RWPE2 (cell line): ENCODE measurements around the gene DGUOK.
"Not testable (repeated sequence)": the region's sequence is repeated elsewhere in the genome, so short reads cannot be mapped to it uniquely, and the experiment has no call there.

ENCODE experiments used
- ATAC-seq: fragments of 200-7000 bp; cut with Tn5 transposase; 3 replicates; pipeline ENCODE4 v1.9.1; 2021; ENCODE audit warnings: low read depth
- DNase-seq: peaks from one replicate; pipeline ENCODE4 v3.0.0-alpha.2; 2020; ENCODE audit warnings: low spot score
- H3K27ac ChIP-seq: fragments of 450-650 bp; 2 replicates; pipeline ENCODE4 v1.5.1; 2017; ENCODE audit warnings: mild to moderate bottlenecking; ENCODE audit not compliant: poor library complexity, severe bottlenecking
- H3K27me3 ChIP-seq: fragments of 250-450 bp; sonication (Bioruptor Pico); 2 replicates; pipeline ENCODE4 v1.5.1; 2021; ENCODE audit warnings: mild to moderate bottlenecking, moderate library complexity; ENCODE audit not compliant: insufficient read depth, poor library complexity, severe bottlenecking
- H3K36me3 ChIP-seq: fragments of 250-450 bp; sonication (Bioruptor Pico); 2 replicates; pipeline ENCODE4 v1.5.1; 2020; ENCODE audit warnings: low read depth, mild to moderate bottlenecking, moderate library complexity
- H3K4me1 ChIP-seq: fragments of 250-450 bp; sonication (Bioruptor Pico); 2 replicates; pipeline ENCODE4 v1.5.1; 2021; ENCODE audit warnings: mild to moderate bottlenecking, moderate library complexity; ENCODE audit not compliant: insufficient read depth, poor library complexity, severe bottlenecking
- H3K4me3 ChIP-seq: fragments of 250-450 bp; sonication (Bioruptor Pico); 2 replicates; pipeline ENCODE4 v1.5.1; 2021; ENCODE audit warnings: mild to moderate bottlenecking, moderate library complexity; ENCODE audit not compliant: severe bottlenecking
- H3K9me3 ChIP-seq: fragments of 250-450 bp; sonication (Bioruptor Pico); 2 replicates; pipeline ENCODE4 v1.5.1; 2021; ENCODE audit warnings: mild to moderate bottlenecking, moderate library complexity; ENCODE audit not compliant: severe bottlenecking
- TF ChIP-seq, protein P1 (sequence below): fragments of 450-650 bp; IDR thresholded peaks from one replicate; pipeline ENCODE4 v1.5.1; 2017; ENCODE audit warnings: mild to moderate bottlenecking, moderate library complexity; ENCODE audit not compliant: poor library complexity, severe bottlenecking

Gene DGUOK

DNA sequence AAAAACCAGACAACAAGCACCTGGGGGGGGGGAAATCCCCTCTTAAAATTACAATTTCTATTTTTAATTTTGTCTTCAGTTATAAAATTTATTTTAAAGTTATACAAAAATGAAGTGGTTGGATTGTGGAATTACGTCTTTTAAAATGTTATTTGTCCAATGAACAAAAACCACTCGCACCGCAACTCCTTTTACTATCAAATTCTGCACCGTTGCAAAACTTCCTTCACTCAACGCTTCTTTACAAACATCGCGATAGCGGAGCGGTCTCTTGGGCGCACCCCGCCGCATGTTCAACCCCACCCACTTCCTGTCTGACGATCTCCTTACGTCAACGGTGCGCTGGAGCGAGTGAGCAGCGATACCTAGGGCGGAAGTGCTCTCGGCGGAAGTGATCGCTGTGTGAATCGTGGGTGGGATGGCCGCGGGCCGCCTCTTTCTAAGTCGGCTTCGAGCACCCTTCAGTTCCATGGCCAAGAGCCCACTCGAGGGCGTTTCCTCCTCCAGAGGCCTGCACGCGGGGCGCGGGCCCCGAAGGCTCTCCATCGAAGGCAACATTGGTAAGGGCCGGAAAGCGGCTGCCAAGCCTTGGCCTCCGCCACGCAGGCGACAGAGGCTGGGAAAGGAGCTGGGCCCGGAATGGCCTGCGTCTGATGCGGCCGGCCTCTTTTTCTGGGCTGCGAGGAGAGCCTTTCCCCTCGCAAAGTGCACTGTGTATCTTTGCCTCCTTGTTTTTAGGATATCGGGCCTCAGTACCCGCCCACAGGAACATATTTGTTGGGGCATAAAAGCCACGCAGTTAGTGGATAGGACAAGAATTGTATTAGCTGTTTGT is at the start of gene DGUOK:
TSS of gene DGUOK (plus strand) at position 388 of the 835 bp plus-strand sequence. CDS start at position 419, 31 bp downstream.
- Histone ChIP-seq H3K36me3 (peaks cover 14% of the 10 kb centered on the region), H3K27me3 (no peaks in the 10 kb centered on the region), H3K27ac (peak within 1 kb of the TSS; percentile 82), H3K4me3 (peak within 1 kb of the TSS; percentile 78), H3K9me3 (no peaks in the 10 kb centered on the region), H3K4me1 (peaks cover 44% of the 10 kb centered on the region)
- DNase-seq = peak; percentile 97
- ATAC-seq = peak; percentile 93
- TF ChIP-seq, protein P1, sequence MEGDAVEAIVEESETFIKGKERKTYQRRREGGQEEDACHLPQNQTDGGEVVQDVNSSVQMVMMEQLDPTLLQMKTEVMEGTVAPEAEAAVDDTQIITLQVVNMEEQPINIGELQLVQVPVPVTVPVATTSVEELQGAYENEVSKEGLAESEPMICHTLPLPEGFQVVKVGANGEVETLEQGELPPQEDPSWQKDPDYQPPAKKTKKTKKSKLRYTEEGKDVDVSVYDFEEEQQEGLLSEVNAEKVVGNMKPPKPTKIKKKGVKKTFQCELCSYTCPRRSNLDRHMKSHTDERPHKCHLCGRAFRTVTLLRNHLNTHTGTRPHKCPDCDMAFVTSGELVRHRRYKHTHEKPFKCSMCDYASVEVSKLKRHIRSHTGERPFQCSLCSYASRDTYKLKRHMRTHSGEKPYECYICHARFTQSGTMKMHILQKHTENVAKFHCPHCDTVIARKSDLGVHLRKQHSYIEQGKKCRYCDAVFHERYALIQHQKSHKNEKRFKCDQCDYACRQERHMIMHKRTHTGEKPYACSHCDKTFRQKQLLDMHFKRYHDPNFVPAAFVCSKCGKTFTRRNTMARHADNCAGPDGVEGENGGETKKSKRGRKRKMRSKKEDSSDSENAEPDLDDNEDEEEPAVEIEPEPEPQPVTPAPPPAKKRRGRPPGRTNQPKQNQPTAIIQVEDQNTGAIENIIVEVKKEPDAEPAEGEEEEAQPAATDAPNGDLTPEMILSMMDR = no peak

DNA sequence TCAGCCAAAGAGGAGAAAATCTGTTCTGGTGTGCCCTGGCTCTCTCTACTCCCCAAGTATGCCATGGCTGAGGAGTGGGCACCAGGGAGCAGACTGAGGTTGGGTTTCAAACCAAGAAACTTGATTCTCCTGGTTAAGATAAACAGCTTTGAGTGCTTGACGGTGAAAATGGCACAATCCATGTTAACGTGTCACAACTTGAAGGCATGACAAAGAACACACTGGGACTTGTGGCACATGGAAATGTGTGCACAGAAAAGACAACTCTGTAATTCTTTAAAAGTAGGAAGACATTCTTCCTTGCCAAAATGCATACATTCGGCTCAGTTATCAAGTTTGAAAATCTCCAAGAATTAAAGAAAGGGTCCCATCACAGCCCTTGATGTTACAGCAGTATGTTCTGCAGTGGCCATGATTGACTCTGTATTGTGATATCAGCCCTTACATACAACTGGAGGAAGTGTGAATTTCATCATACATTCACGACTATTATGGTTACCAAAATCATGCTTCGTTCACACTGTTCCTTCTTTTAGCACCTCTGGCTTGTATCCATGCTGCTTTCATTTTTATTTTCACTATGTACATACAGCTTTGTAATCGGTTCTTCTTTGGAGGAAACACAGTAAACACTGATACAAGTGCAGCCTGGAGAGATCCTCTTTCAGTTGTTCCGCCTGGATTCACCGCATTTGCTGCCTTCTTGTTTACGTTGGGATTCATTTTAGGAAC is 49.4 kb upstream of the DGUOK start:
- DNase-seq (no peak), ATAC-seq (no peak)
- H3K27ac ChIP-seq = no peak overlapping the region
- TF ChIP-seq, protein P1 = no peak
- H3K4me3 ChIP-seq = no peak overlapping the region
- H3K4me1 ChIP-seq = peaks cover 8% of the 10 kb centered on the region
- no peaks in the 10 kb centered on the region for H3K9me3 ChIP-seq
- no peaks in the 10 kb centered on the region for H3K36me3 ChIP-seq
- no peaks in the 10 kb centered on the region for H3K27me3 ChIP-seq

DNA sequence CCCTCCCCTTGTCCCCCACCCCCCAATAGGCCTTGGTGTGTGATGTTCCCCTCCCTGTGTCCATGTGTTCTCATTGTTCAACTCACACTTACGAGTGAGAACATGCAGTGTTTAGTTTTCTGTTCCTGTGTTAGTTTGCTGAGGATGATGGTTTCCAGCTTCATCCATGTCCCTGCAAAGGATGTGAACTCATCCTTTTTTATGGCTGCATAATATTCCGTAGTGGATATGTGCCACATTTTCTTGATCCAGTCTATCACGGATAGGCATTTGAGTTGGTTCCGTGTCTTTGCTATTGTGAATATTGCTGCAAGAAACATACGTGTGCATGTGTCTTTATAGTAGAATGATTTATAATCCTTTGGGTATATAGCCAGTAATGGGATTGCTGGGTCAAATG is 48.7 kb upstream of the DGUOK start:
- H3K4me1 ChIP-seq, H3K4me3 ChIP-seq, H3K36me3 ChIP-seq, DNase-seq, ATAC-seq, H3K27ac ChIP-seq, H3K9me3 ChIP-seq, H3K27me3 ChIP-seq: not testable (repeated sequence)

DNA sequence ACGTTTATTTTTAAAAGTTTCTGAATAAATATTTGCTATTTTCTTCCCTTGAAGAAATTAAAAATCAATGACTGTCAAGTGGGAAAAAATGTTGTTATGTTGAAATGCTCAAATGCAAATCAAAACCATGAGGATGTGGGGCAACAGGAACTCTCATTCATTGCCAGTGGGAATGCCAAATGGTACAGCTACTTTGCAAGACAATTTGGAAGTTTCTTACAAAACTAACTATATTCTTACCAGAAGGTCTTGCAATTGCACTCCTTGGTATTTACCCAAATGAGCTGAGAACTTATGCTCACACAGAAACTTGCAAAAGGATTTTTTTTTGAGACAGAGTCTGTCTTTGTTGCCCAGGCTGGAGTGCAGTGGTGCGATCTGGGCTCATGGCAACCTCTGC is 41.3 kb upstream of the DGUOK start:
- DNase-seq (no peak), ATAC-seq (no peak)
- no peaks in the 10 kb centered on the region for H3K36me3 ChIP-seq
- no peaks in the 10 kb centered on the region for H3K9me3 ChIP-seq
- no peaks in the 10 kb centered on the region for H3K27me3 ChIP-seq
- H3K27ac ChIP-seq = no peak overlapping the region
- peaks cover 4% of the 10 kb centered on the region for H3K4me1 ChIP-seq
- TF ChIP-seq, protein P1 = no peak
- H3K4me3 ChIP-seq = no peak overlapping the region

DNA sequence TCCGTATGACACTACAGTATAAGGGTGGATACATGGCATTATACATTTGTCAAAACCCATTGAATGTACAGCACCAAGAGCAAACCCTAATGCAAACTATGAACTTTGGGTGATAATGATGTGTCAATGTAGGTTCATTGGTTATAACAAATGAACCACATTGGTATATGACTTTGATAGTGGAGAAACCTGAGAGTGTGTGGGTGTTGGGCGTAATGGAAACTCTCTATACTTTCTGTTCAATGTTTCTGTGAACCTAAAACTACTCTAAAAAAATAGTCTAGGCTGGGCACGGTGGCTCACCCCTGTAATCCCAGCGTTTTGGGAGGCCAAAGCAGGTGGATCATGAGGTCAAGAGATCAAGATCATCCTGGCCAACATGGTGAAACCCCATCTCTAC is 40.3 kb upstream of the DGUOK start:
- TF ChIP-seq, protein P1 = no peak
- DNase-seq (no peak), ATAC-seq (no peak)
- Histone ChIP-seq H3K27ac (no peak overlapping the region), H3K4me1 (peaks cover 4% of the 10 kb centered on the region), H3K4me3 (no peak overlapping the region), H3K27me3 (no peaks in the 10 kb centered on the region), H3K36me3 (no peaks in the 10 kb centered on the region), H3K9me3 (no peaks in the 10 kb centered on the region)

DNA sequence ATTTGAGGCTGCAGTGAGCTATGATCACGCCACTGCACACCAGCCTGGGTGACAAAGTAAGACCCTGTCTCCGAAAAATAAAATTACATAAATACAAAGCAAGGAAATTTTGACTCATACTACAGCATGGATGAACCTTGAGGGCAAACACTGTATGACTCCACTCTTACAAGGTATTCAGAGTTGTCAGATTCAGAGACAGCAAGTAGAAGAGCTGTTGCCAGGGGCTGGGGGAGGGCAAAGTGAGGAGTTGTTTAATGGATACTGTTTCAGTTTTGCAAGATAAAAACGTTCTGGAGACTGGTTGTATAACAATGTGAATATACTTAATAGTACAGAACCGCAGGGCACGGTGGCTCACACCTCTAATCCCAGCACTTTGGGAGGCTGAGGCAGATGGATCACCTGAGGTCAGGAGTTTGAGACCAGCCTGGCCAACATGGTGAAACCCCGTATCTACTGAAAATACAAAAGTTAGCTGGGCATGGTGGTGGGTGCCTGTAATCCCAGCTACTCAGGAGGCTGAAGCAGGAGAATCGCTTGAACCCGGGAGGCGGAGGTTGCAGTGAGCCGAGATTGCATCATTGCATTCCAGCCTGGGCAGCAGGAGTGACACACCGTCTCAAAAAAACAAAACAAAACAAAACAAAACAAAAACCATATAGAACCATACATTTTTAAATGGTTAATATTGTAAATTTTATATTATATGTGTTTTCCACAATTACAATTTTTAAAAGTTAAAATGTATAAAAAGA is 38.9 kb upstream of the DGUOK start:
- H3K9me3 ChIP-seq = not testable (repeated sequence)

More for the DNA sequence above, 38.9 kb upstream of the DGUOK start:
- H3K4me1 ChIP-seq, H3K36me3 ChIP-seq, H3K27ac ChIP-seq, H3K27me3 ChIP-seq, H3K4me3 ChIP-seq, DNase-seq: not testable (repeated sequence)
- peak; percentile 76 for ATAC-seq
